CD4-positive, alpha-beta T cell treated with Interleukin-4 for 1 hour (primary cell): ENCODE results near the gene ZBTB37.
"Not testable (repeated sequence)": the region's sequence is repeated elsewhere in the genome, so short reads cannot be mapped to it uniquely, and the experiment has no call there.

ENCODE experiments used
- DNase-seq, 2 donors: peaks; one replicate each; pipeline ENCODE4 v3.0.0-alpha.2; 2020 to 2022

The ZBTB37 gene

GRCh38 chr1:173868266-173869020 lies at the start of gene ZBTB37:
ZBTB37 (plus strand) TSS chr1:173868380; CDS start chr1:173870226, 1,846 bp downstream.
- DNase-seq, result peak; percentile 90 to 93

- DNase-seq, result no peak
These were observed 49.7 kb upstream of the ZBTB37 start for GRCh38 chr1:173818459-173818858.

GRCh38 chr1:173821680-173822079 lies 46.5 kb upstream of the ZBTB37 start:
- no peak for DNase-seq

GRCh38 chr1:173823781-173824314 lies 44.3 kb upstream of the ZBTB37 start:
- DNase-seq, result no peak

- DNase-seq, result peak; percentile 93 to 94
These were observed 43.7 kb upstream of the ZBTB37 start, which contains the start of the genes CENPL and DARS2 for GRCh38 chr1:173824315-173825081. CENPL (minus strand) TSS chr1:173824883; CDS start chr1:173811299, 13,584 bp downstream. DARS2 (plus strand) TSS chr1:173824673; CDS start chr1:173825230, 557 bp downstream.

GRCh38 chr1:173827611-173828010 lies 40.6 kb upstream of the ZBTB37 start:
- no peak for DNase-seq

- no peak for DNase-seq
These were observed 35.4 kb upstream of the ZBTB37 start for GRCh38 chr1:173832748-173833147.

GRCh38 chr1:173852105-173852504 lies 16.1 kb upstream of the ZBTB37 start:
- DNase-seq, result no peak

- no peak for DNase-seq
These were observed 15.1 kb upstream of the ZBTB37 start for GRCh38 chr1:173853074-173853473.

- DNase-seq, result no peak
These were observed 12.2 kb upstream of the ZBTB37 start for GRCh38 chr1:173856014-173856413.

GRCh38 chr1:173856903-173857302 lies 11.3 kb upstream of the ZBTB37 start:
- DNase-seq, result no peak

GRCh38 chr1:173857363-173857917 lies 10.7 kb upstream of the ZBTB37 start:
- DNase-seq, result no peak

- not testable (repeated sequence) for DNase-seq
These were observed 8.6 kb upstream of the ZBTB37 start for GRCh38 chr1:173859547-173859946.

- DNase-seq, result no peak
These were observed 8.1 kb upstream of the ZBTB37 start for GRCh38 chr1:173860065-173860464.

- DNase-seq, result no peak
These were observed 6.4 kb upstream of the ZBTB37 start for GRCh38 chr1:173861731-173862145.

GRCh38 chr1:173862146-173862768 lies 5.9 kb upstream of the ZBTB37 start:
- DNase-seq, result not testable (repeated sequence)

GRCh38 chr1:173862769-173863223 lies 5.4 kb upstream of the ZBTB37 start:
- DNase-seq, result no peak

- no peak for DNase-seq
These were observed 4.7 kb upstream of the ZBTB37 start for GRCh38 chr1:173863224-173864161.

- DNase-seq, result peak in 1 of 2 donors; percentile 43
These were observed 3.9 kb upstream of the ZBTB37 start for GRCh38 chr1:173864179-173864867.

- DNase-seq, result no peak
These were observed 2.6 kb upstream of the ZBTB37 start for GRCh38 chr1:173865468-173866164.
